CD4-positive, alpha-beta T cell treated with Interleukin-15 for 1 hour (primary cell): ENCODE data around the gene LYPD6.
"Not testable (repeated sequence)": the region's sequence is repeated elsewhere in the genome, so short reads cannot be mapped to it uniquely, and the experiment has no call there.

Source experiments
- DNase-seq: peaks from one replicate; pipeline ENCODE4 v3.0.0-alpha.2; 2020

Gene LYPD6

DNA sequence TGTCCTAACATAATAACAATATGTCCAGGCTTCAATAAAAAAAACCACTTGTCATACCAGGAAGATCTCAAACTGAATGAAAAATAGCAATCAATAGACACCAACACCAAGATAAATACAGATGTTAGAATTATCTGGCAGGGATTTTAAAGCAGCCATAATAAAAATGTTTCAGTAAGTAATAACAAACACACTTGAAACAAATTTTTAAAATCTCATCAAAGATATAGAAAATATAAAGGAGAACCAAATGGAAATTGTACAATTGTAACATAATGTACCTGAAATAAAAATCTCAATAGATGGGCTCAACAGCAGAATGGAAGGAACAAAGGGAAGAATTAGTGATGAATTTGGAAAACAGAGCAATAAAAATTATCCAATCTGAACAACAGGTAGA, 128.1 kb downstream of the LYPD6 start:
- DNase-seq: no peak

DNA sequence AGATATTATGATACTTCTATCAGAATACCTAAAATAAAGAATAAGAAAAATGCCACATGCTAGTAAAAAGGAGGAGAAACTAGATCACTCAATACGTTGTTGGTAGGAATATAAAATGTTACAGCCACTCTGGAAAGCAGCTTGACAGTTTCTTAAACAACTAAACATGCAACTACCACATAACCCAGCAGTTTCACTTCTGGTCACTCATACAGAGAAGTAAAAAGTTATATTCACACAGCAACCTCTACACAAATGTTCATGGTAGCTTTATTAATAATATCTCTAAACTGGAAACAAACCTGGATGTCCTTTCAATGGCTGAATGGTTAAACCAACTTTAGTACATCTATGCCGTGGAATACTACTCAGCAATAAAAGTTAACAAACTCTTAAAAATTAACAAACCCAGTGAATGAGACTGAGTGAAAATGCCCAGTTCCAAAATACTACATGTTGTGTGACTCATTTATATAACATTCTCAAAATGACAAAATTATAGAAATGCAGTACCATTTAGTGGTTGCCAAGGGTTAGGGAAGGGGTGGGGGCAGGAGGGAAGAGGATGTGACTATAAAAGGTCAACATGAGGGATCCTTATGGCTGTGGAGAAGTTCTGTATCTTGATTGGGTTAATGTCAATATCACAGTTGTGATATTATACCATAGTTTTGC, 133.1 kb downstream of the LYPD6 start:
- no peak for DNase-seq

DNA sequence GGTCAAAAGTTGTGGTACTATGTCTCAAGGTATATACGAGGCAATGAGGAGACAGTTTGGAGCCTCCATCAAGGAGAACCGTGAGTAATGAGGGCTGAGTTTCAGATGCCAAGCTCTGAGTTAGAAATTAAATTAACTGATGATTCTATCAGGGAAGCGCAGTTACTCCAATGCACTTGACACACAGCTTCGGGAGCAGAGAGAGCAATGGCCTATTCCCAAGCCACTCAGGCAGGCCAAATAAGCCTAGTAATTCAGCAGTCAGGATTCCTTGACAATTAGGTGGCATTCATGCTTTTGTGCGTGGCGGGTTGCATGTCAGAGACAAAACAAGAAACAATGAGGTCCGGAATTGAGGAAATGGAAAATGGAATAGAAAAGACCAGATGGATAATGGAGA, 134.0 kb downstream of the LYPD6 start:
- DNase-seq: no peak

DNA sequence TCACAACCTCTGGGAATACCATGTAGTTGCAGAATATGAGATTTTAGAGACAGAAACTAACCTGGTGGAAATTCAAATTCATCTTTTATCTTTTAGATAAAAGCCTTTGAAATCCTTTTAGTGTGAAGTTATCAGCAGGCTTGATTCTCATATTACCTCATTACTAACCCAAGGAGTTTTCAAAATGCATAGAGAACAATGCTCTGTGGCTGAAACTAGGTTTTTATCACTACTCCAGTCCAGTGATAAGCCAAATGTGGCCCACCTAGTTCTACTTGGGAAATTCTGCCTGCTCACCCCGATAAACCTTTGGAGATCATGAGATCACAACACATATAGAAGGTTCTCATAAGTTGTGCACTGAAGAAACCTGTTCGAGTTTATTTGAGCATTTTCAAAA, 135.5 kb downstream of the LYPD6 start:
- DNase-seq: no peak

DNA sequence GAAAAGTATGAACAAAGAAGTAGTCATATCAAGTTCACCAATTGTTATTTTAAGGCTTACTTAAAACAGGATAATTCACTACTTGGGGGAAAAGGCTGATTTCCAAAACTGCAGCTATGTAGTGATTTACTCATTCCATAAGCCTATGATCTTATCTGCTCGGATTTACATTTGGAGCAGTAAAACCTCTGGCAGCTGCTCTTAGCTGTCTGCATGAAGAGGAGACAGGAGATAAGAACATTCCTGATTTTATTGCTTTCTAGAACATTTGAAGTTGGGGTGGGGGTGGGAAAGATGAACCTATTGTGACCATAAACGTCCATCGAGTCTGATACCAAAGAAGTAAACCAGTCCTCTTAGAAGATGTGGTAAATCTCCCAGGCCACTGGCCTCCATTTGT, 136.2 kb downstream of the LYPD6 start:
- DNase-seq: no peak

DNA sequence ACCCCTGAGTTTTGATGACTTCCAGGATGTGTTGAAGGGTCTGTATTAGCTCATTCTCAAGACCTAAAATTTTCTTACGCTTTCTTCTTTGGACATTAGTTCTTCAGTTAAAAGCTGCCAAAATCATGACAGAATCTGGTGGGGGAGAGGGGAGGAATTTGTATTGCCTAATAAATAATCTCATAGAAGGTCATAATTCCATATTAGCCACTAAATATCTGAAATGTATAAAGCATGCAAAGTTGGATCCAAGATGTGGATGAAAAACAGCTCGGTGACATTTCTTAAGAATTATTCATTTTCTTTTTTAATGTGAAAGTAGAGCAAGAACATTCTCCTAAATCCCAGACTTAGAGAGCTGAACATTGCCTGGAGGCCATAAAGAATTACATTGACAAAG, 137.0 kb downstream of the LYPD6 start:
- no peak for DNase-seq

DNA sequence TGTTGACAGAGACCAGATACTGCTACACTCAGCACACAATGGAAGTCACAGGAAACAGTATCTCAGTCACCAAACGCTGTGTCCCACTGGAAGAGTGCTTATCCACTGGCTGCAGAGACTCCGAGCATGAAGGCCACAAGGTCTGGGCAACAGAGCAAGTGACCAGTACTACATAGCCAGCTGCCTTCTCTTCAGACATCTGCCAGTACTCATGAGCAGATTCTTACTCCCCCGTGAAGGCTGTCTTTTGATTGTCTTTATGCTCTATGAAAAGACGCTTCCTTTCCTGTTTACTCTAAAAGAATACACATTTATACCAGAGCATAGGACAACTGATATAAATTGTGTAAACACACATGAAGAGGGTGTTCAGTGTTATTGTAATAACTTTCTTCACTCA, 138.2 kb downstream of the LYPD6 start:
- DNase-seq: no peak

DNA sequence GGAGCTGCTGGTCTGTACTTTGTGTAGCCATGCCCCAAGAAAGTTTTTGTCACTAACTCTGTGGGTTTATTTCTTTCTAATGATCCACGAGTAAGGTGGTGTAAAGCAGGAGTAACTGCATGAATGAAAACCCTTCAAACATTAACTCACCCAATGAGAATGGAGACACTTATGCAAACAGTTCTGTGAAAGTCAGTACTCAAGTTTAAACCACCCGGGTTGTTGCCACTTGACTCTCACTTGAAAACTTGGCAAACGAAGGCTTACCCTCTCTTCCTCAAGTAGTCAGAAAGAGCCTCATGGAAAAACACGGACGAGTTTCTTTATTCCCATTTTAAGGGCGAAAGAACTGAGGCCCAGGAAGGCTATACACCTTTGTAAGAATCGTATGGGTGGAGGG, 139.7 kb downstream of the LYPD6 start:
- no peak for DNase-seq

DNA sequence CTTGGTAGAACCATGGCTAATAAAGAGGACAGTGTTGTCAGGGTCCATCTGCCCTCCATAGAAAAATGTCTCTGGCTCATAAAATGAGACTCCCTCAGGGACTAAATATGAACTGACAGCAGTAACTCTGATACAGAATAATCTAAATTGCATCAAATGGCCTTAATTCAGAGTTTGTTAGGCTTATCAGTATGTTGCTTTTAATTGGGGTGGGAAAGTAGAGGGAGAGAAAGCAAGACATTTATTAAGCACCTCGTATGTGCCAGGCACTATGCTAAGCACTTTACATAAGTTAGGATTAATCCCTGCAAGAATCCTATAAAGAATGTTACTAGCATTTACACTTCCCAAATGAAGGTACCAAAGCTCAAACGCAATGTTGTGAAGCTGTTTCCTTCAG, 142.0 kb downstream of the LYPD6 start:
- no peak for DNase-seq

DNA sequence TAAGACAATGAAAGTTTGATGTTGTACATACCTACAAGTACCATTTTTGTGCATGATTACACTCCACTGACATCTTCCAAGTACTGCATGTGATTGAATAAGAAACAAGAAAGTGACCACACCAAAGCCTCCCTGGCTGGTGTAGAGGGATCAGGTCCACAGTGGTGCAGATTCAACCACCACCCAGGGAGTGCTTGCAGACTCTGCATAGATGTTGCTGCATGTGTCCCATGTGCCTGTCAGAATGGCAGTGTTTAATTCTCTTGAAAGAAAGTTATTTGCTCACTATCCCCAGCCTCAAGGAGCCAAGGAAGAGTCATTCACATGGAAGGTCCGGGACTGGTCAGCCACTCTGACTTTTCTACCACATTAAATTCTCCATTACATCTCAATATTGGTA, 142.7 kb downstream of the LYPD6 start:
- DNase-seq: no peak

DNA sequence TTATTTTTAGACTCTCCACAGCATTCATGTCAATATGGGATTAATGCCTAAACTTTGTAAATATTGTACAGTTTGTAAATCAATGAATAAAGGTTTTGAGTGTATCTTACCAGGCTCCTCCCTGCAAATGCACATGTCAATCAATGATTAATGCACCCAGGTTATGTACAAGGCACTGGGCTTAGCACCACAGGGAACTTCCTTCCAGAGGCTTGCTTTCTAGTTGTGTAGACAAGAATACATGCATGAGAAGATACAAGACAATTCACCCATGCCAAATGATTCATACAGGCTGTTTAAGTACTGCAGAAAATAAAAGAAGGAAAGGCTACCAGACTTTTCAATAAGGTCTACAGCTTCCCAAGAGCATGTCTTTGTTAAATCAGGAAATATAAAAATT, 143.1 kb downstream of the LYPD6 start:
- no peak for DNase-seq

DNA sequence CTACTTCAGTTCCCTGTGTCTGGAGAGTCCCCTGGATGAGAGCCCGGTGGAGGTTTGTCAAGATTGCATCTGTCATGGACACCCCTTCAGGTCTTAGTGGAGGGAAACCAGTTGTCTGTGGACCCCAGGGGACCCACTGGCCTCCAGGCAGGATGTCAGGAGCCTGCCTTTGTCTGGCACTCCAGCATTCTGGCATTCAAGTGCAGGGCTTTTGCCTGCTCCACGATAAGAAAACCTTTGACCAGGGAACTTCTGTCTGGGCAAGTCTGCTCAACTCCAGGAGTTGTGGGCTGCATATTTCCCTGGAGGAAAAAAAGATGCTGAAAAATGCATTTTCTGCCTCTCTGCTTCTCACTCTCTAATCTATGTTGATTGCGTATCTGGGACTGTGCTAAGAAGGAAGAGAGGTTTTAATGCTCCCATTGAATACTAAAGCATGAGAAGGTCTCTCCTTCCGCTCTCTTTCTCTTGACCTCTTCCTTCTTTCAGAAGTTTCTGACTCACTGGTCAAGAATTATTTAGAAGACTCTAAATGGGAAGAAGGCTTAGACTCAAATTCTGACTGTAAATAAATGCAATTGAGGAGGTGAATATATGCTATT, 152.7 kb downstream of the LYPD6 start:
- no peak for DNase-seq

DNA sequence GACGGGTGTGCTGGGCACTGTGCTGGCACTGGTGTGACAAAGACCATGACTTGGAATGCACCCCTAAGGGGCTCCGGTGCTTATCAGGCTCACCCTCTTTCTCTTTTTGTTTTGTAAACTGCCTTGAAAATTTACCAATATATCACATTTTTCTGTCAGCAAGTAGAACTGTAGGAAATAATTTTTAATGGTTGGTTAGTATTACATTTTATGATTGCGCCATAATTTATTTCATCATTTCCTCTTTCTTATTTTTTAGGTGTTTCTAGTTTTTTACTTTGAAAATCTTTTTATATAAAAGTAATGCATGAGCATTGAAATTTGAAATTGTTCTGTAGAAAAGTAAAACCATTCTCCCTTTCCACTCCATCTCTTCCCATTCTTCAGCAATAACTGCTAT, 156.3 kb downstream of the LYPD6 start:
- no peak for DNase-seq

DNA sequence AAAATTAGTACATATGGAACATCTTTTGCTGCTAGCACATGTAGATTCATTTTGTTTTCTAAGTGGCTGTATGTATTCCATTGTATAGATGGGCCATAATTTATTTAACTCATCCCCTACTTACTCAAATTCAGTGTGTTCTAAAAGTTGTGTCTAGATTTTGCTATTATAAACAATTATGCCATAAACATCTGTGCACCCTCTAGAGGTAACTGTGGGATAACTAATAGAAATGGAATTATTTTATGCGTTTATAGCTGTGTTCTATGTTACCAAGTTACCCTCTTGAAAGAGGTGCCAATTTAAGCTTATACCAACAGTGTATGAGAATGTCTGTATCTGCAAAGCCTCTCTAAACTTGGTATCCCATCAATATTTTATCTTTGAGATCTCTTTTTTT, 156.8 kb downstream of the LYPD6 start:
- no peak for DNase-seq

DNA sequence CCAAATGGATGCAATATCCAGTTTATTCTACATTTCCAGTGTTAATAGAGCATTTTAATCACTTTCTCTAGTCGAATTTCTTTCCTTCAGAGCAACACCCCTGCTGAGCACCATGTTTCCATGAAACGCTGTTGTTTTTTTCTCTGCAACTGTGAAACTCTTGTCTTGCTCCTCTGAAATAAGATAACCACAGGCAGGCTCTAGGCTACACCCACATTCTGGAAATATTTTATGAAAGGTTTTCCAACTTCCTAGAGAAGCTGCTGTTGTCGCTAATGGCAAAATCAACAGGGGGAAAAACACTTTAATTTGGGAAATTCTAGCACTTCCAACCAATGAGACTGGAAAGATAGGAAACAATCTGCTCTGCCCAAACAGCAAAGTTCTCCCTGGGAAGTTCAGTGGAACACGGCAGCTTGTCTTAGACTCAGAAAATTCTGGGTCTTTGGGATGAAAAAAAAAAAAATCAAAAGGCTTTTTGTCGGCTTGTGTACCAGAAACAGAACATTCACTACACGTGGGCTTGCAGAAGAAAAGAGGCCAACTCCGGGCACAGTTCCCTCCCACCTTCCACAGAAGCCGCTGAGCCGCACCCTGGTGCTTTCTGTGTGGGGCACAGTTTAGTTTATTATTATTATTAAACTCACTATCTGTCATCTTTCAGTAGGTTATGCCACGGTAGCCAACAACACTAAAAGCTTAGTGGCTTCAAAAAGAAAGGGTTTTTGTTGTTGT, 158.5 kb downstream of the LYPD6 start:
- DNase-seq: no peak

DNA sequence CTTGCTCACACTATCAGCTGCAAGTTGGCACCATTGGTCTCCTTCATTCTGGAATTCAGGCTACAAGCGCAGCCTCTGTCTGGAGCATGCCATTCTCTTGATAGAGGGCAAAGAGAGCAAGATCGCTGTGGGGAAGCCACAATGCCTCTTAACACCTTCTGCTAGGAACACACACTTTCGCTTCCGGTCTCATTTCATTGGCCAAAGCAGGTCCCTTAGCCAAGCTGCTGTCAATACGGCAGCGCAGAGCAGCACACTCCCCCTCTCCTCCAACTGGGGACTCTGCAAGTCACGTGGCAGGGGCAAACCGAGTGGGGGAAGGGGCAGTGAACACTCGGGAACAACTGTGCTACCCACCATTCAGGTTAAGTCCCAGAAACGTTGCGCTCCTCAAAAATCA, 159.1 kb downstream of the LYPD6 start:
- DNase-seq: no peak

DNA sequence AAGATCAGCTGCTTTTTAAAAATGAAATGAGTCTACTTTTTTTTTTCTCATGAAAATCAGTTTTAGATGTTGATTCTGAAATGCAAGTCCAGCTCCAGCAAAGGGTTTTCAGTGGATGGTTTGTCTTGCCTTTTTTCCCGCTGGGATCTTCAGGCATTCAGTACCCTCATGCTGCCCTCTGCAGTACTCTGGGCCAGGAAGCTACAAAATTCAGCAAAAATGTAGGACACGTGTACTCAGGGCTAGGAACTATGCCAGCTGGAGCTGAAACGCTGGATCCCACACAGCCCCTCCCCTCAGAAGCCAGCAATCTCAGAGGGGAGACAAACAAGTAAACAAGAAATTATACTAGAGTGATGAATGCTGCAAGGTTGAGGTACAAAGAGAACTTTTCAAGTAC, 159.9 kb downstream of the LYPD6 start:
- DNase-seq: no peak

DNA sequence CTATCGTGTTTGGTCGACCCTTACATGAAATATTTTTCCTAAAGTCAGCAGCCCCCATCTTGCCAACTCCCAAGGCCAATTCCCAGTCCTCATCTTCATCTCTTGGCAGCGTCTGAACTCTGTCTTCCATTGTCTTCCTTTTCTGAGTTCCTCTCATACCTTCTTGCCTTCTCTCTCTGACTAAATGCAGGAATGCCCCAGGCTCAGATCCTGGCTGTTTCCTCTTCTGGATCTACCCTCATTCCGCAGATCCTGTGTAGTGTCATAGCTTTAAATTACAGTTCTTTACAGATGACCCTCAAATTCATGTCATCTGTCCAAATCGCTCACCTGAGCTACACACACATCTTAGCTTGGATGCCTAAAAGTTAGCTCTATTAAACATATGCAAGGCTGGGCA, 162.5 kb downstream of the LYPD6 start:
- DNase-seq: no peak

DNA sequence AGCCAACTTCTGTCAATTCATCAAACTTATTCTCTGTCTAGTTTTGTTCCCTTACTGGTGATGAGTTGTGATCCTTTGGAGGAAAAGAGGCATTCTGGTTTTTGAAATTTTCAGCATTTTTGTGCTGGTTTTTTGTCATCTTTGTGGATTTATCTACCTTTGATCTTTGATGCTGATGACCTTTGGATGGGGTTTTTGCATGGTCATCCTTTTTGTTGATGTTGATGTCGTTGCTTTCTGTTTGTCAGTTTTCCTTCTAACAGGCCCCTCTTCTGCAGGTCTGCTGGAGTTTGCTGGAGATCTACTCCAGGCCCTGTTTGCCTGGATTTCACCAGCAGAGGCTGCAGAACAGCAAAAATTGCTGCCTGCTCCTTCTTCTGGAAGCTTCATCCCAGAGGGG, 168.8 kb downstream of the LYPD6 start:
- not testable (repeated sequence) for DNase-seq

DNA sequence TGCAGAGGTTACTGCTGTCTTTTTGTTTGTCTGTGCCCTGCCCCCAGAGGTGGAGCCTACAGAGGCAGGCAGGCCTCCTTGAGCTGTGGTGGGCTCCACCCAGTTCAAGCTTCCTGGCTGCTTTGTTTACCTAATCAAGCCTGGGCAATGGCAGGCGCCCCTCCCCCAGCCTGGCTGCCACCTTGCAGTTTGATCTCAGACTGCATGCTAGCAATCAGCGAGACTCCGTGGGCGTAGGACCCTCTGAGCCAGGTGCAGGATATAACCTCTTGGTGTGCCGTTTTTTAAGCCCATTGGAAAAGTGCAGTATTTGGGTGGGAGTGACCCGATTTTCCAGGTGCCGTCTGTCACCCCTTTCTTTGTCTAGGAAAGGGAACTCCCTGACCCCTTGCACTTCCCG, 176.4 kb downstream of the LYPD6 start:
- not testable (repeated sequence) for DNase-seq

DNA sequence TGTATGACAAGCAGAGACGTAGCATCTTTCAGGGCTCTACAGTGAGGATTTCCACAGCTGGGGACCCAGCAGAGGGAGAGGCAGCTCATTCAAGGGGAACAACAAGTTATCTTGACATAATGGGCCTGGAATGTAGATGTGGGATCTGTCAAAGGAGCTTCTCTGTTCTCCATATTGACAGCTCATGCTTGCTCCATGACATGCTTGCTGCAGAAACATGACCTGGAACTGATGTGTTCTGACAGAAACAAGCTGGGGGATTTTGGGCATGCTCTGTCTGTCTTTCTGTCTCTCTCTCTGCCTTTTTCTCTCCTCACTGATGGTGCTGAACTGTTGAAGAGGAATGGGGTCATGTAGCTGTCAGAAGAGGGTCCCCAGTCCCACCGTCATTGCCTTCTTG, 177.6 kb downstream of the LYPD6 start:
- no peak for DNase-seq

DNA sequence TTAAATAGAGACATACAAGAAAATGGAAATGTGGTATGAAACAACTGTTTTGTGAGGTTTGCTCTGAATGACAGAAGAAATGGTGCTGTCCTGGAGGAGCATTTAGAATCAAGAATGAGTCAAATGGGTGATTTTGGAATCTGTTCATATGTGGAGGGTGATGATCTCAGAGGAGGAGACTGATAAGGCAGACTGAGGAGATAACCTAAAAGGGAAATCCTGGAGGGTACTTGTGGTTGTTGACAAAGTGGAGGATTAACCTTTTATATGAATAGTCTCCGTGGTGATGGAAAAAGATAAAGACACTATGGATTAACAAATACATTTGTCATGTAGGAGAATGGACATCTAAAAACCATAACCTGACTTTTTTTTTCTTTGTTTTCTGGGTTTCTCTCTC, 183.1 kb downstream of the LYPD6 start:
- DNase-seq: no peak
